HG03159 (cell line): ENCODE measurements around the gene JAZF1.

ENCODE experiments used
- ATAC-seq: cut with Tn5 transposase; IDR thresholded peaks from one replicate; pipeline ENCODE4 v1.9.1; 2021; ENCODE audit warnings: mild to moderate bottlenecking, moderate library complexity; ENCODE audit not compliant: unreplicated experiment

The JAZF1 gene

GRCh38 chr7:28052933-28053332, 127.7 kb downstream of the JAZF1 start:
- ATAC-seq = no peak

DNA sequence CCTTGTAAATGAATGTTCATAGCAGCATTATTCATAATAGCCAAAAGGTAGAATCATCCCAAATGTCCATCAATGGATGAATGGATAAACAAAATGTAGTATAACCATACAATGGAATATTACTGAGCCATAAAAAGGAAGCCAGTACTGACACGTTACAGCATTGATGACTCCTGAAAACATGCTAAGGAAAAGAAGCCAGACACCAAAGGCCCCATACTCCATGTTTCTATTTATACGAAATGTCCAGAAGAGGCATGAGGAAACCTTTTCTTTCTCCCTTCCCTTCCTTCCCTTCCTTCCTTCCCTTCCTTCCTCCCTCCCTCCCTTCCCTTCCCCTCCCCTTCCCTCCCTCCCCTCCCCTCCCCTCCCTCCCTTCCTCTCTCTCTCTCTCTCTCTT, 131.9 kb downstream of the JAZF1 start:
- ATAC-seq = no peak

GRCh38 chr7:28046035-28046434, 134.6 kb downstream of the JAZF1 start:
- ATAC-seq = no peak

GRCh38 chr7:28045592-28045991, 135.0 kb downstream of the JAZF1 start:
- no peak for ATAC-seq

DNA sequence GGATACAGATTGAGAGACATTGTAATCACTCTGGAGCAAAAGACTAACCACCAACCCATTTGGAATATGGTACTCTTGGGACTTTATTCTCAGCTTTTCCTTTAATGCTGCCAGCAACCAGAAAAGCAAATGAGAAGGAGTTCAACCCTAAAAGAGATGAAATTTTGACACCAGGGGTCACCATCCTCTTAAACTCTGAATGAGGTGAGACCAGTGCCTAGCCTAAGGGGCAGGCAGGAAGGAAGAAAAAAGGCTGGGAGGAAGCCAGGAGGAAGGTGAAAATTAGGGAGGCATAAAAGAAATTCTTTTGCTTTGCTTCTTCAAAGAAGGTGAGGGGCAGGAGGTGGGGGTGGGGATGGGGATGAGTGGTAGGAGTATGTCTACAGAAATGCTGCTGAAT, 135.8 kb downstream of the JAZF1 start:
- no peak for ATAC-seq

- no peak for ATAC-seq
Measured at GRCh38 chr7:28042721-28043120, 137.9 kb downstream of the JAZF1 start.

- ATAC-seq = no peak
Measured at GRCh38 chr7:28041508-28042314, 138.9 kb downstream of the JAZF1 start.

- ATAC-seq = no peak
Measured at GRCh38 chr7:28038175-28038797, 142.3 kb downstream of the JAZF1 start.

DNA sequence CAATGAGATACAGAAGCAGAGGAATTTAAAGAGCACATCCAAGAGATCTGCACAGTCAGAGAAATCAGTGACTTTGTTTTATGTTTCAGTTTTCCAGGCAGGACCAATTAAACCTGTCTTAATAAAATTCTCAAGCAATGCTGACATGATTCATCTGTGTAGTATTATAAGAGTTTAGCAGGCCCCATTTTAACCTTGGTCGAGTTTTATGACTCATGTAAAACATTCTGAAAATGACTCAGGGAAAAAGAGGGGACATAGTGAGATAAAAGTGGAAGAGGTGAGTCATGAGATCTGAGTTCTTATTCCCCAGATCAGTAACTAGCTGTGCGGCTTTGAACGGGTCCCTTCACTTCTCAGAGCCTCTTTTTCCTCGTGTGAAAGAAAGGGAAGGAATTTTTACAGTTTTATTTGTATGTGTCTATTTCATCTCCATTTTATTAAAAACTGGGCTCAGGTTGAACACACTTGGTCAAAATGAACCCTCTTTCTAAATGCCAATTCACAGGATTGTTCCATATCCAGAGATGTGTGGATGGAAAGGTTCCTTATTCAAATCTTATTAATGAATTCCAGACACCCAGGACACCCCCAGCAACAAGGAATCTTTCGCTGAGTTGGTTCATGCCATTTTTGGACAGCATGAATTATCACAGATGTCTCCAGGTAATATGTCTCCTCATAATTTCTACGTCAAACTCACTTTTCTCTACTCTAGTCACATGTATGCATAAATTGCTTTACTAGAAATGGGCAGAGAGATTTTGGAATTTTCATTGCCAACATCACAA, 143.2 kb downstream of the JAZF1 start:
- peak; percentile 89 for ATAC-seq

DNA sequence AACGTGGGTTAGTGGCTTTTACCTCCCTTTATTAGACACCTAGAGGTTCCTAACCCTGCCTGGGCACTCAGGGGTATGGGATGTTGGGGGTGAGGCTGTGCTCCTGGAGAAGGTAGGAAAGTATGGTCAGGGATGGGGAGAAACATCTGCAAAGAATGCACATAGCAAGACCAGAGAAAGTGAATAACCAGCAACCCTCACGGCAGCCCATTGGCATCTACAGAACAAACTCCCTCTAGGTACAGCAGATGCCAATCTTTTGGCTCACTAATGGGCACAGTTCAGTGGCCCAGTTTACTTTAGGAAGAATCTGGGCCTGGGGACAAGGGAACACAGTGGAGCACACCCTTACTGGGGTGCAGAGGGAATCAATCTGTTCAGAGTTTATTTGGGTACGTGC, 143.9 kb downstream of the JAZF1 start:
- no peak for ATAC-seq

DNA sequence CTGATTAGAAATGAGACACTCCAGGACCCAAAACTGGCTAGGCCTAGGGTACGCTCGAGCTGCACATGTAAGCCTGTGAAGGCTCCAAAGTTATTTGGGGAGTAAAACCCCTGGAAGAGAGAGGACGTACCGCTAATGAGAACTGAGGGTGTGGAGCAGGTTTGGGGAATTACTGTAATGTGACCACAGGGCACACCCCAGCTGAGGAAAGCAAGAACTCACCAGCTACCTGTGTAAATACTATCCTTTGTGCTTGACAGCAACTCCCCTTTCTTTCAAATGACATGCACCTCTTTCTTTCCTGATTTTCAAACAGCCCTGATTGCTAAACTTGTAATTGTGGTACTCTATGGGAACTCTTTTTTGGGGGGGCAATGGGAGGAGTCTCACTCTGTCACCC, 147.2 kb downstream of the JAZF1 start:
- no peak for ATAC-seq

- no peak for ATAC-seq
Measured at GRCh38 chr7:28032738-28033380, 147.7 kb downstream of the JAZF1 start.

GRCh38 chr7:28029051-28029450, 151.5 kb downstream of the JAZF1 start:
- no peak for ATAC-seq

GRCh38 chr7:28028471-28028870, 152.1 kb downstream of the JAZF1 start:
- ATAC-seq = no peak

DNA sequence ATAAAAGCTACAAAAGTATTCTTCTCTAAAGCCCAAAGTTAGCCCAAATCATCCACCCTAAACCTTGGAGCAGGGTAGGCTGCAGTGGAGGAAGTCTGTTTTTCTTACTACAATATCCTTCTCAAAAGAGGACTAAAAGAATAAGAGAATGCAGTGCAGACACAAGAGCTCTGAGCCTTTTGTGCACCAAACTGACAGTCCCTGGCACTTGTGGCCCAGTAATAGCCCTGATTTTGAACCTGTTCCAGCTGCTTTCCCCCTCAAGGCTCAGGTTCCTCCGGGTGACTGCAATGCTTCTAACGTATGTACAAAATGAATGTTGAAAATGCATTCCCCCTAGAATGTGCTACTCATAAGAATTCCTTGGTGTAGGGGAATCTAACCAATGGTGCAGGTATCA, 154.4 kb downstream of the JAZF1 start:
- ATAC-seq = no peak

- no peak for ATAC-seq
Measured at GRCh38 chr7:28024786-28025334, 155.7 kb downstream of the JAZF1 start.

DNA sequence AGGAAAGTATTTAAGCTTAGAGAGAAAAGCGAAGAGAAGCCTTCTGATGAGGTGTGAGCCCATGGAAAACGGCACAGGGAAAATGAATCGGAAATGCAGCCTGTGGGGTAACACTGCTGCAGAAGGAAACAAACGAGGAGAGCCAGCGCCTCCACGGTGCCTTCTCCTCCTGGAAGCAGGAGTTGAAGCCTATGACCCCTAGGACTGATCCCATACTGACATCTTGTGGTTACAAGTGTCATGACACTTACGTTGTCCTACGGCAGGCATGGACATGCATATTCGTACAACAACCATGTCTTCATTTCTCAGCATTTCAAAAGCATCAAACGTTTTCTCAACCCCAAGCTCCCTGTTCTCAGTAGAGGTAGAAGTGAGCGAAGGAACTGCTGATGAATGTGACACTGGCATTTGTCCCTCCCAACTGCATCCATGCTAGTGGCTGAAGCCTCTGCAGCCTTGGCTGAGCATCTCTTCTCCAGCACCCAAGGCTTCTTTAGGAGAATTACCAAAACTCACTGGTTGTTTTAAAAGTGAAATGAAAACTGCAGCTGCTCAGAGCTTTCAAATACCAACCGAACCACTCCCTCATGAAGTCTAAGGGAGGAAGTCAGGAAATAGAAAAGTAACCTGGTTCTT, 160.2 kb downstream of the JAZF1 start:
- peak; percentile 94 for ATAC-seq

DNA sequence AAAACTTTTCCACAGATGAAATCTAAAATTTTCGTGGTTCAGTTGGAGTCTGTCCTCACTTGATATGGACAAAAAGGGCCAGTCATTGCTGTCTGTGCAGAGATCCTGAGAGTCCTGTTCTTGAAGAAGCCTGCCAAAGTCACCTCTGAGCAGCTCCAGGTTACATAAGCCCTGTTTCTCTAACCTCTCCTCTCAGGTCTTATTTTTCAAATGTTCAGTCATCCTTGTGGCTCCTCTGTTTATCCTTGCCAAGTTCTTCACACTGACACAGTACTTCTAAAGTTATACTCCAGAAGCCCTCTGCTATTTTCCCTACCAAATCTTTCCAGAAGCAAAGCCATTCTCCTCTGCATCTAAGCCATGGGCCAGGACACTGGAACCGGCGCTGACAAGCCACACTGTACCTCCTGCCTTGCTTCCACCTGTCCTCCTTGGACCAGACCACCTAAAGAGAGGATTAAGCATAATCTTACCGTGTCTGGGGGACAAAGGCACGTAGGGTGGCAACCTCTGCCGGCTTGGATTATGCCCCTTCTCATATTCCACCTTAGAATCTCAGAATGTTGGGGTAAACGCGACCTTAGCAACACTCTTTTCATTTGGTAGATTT, 161.6 kb downstream of the JAZF1 start:
- ATAC-seq = no peak

GRCh38 chr7:28018446-28018845, 162.1 kb downstream of the JAZF1 start:
- no peak for ATAC-seq

DNA sequence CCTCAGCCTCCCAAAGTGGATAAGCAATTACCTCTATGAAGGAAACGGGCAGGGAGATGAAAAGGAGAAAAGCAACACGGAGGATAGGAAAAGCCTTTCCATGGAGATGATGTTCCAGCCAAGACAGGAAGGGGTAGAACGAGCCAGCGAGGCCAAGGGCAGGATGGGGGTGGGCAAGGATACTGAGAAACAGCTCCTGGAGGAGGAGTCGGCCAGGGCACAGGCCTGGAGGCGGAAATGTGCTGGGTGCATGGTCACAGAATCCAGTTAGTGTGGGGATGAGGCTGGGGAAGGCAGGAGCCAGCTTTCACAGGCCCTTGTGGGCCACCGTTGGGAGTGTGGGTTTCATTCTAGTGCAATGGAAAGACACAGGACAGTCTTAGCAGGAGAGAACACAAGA, 162.6 kb downstream of the JAZF1 start:
- no peak for ATAC-seq
